ENCODE data around the gene GARIN3.

Gene GARIN3

DNA sequence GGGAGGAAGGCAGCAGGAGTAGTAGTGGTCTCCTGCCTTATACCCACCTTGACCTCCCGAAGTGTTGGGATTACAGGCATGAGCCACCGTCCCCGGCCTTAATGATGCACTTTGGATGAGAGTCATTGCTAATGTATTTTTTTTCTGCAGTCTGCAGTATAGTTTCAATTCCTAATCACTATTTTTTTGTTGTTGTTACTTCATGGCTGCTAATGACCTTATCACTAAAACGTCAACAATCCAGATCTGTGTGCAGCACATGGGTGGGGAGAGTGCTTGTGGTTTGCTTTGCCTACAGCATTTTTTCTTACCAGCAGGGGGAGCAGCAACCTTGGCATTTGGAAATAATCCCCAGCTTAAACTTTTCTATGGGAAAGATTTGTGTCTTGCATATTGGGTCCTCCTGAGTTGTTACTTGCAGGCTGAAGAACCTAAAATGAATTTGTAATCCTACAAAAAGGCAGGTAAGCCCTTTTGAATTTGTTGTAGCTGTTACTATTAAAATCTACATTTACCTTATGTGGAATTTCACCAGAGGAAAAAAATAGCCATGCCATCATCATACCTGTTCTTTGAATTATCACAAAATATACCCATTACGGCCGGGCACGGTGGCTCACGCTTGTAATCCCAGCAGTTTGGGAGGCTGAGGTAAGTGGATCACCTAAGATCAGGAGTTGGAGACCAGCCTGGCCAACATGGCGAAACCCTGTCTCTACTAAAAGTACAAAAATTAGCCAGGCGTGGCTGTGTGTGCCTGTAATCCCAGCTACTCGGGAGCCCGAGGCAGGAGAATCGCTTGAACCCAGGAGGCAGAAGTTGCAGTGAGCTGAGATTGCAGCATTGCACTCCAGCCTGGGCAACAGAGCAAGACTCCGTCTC lies 17.1 kb downstream of the GARIN3 start:
- DNase-seq (ENCODE audit: low read depth in 2 of 2): peak; percentile 76 to 77

DNA sequence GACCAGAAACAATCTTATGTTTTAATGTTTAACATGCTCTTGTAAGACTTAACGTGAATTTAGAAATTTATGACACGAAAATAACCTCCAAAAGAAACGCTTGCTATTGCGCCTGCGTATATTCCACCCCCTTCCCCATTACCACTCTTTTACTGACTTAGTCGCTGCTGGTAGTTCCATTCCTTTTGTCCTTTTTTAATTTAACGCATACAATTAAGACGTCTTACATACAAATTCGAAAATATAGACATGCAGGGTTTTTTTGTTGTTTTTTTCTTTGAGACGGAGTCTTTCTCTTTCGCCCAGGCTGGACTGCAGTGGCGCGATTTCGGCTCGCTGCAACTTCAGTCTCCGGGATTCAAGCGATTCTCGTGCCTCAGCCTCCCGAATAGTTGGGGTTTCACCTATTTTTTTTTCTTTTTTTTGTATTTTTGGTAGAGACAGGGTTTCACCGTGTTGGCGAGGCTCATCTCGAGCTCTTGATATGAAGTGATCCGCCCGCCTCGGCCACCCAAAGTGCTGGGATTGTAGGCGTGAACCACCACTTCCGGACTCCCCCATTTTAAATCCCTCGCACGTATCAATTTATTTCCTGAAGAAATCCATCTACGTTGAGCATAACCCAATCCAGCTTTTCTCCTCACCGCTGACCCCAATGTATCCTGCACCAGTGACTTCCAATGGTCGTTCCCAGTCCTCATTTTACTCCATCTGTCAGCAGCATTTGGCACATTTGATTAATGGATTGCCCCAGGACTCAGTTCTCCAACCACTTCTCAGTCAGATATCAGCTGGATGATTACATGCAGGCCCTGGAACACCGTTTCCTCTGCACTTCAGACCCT lies 22.7 kb downstream of the GARIN3 start:
- DNase-seq (ENCODE audit: low read depth in 2 of 2): peak; percentile 37 to 54

DNA sequence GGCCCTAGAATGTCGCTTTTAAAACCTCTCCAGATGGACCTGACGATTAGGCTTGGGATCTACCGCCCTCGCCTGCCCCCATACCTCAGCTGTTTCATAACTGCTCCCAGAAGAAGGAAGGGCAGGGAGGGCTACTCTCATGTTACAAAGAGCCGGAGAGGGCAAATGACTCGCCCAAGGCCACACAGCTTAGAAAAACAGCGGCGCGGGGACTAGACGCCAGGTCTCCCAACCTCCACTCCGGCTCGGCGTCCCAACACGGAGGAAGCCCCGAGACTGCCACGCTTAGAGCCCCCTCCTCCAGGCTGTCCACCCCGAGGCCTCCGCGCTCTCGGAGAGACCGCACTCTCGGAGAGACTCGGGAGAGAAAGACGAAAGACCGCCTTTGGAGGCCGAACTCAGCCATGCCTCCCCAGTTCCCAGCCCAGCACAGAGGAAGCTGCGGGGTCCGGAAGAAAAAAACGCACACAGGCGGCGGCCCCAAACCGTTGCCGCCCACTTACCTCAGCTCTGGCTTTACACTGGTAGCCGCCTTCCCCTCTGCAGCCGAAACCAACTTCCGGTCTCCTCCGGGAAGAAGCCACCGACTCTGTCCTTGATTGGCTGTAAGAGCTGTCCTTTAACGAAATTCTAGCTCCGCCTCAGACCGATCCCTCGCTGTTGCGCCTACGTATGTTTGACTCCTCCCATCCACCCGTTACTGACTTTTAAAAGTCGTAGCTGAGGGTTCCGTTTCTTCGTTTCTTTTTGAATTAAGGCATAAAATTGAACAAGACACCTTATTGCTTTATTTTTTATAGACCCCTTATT lies 23.5 kb downstream of the GARIN3 start, which contains the start of gene MED7:
MED7 (minus strand) TSS at position 549 of the 810 bp plus-strand sequence. CDS start 3,434 bp downstream, outside the sequence.
- peak; percentile 70 to 92 for DNase-seq (ENCODE audit: low read depth in 2 of 2)

DNA sequence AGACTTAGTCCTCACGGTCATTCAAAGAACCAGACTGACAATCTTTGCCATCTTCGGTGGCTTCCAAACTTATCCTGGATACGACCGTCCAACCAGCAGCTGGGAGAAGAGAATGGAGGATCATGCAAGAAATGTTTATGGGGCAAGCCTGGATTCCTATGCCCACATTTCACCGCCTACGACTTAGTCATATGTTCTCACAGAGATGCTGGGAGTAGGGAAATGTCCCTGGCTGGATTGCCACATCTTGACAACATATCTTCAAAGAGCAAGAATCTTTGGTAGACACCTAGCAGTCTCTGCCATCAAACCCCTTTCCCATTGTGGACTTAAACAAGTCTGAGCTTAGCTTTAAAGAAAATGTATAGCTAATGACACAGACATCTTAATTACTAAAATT lies 28.4 kb downstream of the GARIN3 start:
- no peak for DNase-seq (ENCODE audit: low read depth in 2 of 2)

DNA sequence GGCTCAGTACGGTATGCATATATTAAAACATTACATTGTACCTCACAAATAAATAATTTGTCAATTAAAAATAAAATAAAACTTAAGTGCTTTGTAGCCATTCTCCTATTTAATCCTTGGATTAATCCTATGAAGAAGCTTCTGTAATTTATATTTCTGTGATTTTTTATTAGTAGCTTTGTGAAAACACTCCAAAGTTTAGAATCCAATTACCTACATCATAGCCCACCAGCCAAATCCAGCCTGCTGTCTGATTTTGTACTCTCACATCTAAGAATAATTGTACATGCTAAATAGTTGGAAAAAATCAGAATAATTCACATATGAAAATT lies 33.8 kb downstream of the GARIN3 start:
- DNase-seq (ENCODE audit: low read depth in 2 of 2): no peak

DNA sequence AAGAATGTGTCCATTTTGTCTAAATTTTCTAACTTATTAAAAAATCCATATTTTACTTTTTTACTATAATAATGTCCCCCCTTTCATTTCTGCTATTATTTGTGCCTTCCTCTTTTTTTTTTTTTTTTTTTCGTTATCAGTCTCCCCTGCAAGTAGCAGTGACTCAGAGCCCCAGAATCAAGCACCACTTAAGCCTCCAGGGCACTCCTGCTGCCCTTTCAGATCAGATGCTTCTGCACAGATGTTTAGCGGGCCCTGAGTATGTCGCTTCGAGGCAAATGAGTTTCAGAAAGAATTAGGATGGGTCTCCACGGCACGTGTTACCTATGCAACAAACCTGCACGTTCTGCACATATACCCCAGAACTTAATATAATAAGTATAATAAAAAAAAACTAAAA lies 35.1 kb downstream of the GARIN3 start:
- DNase-seq (ENCODE audit: low read depth in 2 of 2): no peak

DNA sequence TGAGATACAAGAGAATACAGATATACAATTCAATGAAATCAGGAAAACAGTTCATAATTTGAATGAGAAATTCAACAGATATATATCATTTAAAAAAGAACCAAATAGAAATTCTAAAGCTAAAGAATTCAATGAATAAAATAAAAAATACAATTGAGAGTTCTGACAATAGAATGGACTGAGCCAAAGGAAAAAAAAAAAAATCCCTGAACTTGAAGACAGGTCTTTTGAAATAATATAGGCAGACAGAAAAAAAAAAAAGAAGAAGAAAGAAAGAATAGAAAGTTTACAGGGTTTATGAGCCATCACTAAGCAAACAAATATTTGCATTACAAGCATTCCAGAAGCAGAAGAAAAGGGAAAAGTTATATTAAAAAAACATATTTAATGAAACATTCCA lies 44.4 kb downstream of the GARIN3 start:
- no peak for DNase-seq (ENCODE audit: low read depth in 2 of 2)

DNA sequence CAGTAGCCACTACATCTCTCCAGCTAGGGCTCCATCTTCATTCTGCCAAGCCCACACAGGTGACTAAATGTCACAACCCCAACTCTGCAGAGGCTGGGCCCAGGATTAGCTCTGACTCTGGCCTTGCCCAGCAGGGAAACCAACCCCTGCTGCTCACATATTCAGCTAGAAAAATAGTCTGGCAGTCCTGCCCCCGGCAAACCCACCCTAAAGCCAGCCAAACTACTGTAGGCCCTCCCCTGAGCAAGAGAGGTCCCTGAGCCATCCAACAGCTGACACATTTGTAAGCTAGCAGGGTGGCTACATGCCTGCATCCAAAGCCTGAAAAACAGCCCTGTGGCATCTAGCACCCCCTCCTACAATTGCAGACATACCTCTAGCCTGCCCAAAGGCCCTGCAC lies 46.0 kb downstream of the GARIN3 start:
- DNase-seq (ENCODE audit: low read depth in 2 of 2): no peak

DNA sequence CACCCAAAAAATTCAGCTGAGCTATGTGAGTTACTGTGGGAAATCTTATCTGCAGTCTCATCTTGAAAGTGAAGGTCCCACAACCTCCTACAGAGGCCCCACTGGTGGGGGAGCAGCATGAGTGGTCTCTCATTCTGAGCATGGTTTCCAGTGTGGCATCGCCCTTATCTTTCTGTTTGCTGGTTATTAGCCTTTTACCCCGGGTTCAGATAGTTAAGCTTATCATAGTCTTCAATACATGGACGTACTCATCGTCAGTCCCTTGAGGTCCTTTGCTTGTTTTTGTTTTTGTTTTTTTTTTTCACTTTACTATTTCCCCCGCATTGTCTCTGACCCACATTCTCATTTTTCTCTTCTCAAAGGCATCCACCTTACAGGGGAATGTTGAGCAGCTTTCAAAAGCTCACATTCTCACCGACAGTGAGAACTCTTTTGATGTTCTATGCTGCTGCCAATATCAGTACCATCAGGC lies 49.5 kb downstream of the GARIN3 start:
- DNase-seq (ENCODE audit: low read depth in 2 of 2): peak in 1 of 2 donors; percentile 21

DNA sequence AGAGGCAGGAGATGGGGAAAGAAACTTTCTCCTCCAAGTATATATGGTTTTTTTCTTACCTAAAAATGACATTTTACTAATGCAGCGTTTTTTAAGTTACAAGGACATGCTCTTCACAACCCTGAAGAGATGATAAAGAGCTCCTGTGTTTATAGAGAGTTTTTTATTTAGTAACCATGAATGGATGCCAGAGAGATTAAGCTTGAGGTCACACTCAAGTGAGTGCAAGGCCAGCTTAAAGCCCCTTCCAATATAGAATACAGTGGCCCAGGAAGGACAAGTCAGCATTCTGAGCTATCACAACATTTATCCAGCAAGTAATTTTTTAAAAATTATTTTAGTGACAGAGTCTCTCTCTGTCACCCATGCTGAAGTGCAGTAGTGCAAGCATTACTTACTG lies 50.6 kb downstream of the GARIN3 start:
- DNase-seq (ENCODE audit: low read depth in 2 of 2): no peak

DNA sequence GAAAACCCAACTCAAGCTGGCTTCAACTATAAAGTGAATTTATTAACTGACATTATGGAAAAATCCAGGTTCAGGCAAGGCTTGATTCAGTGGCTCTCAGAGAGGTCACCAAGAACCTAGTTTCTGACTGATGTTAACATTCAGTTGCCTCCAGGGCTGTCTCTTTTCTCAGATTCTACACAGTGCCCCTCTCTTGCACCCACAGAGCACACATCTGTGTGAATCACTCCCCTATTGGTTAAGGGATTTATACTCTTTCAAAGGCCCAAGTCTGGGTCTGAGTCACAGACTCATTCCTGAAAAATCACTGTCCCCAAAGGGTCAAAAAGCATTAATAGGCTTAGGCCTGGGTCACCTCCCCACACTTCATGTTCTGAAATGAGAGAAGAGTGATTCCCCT lies 51.1 kb downstream of the GARIN3 start:
- no peak for DNase-seq (ENCODE audit: low read depth in 2 of 2)

DNA sequence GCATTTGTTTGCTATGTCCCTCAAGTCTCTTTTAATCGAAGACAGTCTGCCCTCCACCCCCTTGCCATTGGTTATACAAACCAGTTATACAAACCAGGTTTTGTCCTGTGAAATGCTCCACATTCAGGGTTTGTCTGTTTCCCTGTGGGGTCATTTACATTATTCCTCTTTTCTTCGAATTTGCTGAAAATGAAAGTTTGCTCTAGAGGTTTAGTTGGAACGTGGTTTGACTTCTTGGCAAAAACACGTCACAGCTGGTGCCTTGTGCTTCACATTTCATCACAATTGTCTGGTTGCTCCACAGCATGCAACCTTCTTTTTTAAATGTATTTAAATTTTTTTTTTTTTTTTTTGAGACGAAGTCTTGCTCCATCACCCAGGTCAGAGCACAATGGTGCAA lies 53.1 kb downstream of the GARIN3 start:
- no peak for DNase-seq (ENCODE audit: low read depth in 2 of 2)
